SJCRH30 (cell line): Measurements from ENCODE around the gene CDYL2. TPM values are rescaled to one million over a fixed set of nuclear protein-coding genes. Genes with fewer than 3 reads are reported as not detected.

Experiments
- DNase-seq, 2 experiments: peaks; one replicate each; pipeline ENCODE4 v3.0.0-alpha.2; 2015 to 2020
- H3K27ac ChIP-seq: fragments of 250-450 bp; sonication (Bioruptor Pico); 2 replicates; pipeline ENCODE4 v1.5.1; 2020; ENCODE audit warnings: mild to moderate bottlenecking, moderate library complexity
- H3K27me3 ChIP-seq: fragments of 250-450 bp; sonication (Bioruptor Pico); 2 replicates; pipeline ENCODE4 v1.5.1; 2020; ENCODE audit warnings: mild to moderate bottlenecking, moderate library complexity
- H3K36me3 ChIP-seq: fragments of 250-450 bp; sonication (Bioruptor Pico); 2 replicates; pipeline ENCODE4 v1.5.1; 2020; ENCODE audit warnings: mild to moderate bottlenecking, moderate library complexity
- H3K4me1 ChIP-seq: fragments of 250-450 bp; sonication (Bioruptor Pico); 2 replicates; pipeline ENCODE4 v1.5.1; 2020; ENCODE audit warnings: mild to moderate bottlenecking, moderate library complexity
- H3K4me3 ChIP-seq: fragments of 250-450 bp; sonication (Bioruptor Pico); 2 replicates; pipeline ENCODE4 v1.5.1; 2020; ENCODE audit warnings: mild to moderate bottlenecking, moderate library complexity
- H3K9me3 ChIP-seq: fragments of 250-450 bp; sonication (Bioruptor Pico); replicated peaks from 2 replicates; pipeline ENCODE4 v1.5.1; 2020; ENCODE audit warnings: mild to moderate bottlenecking, moderate library complexity
- total RNA-seq: library from RNA; depleted of rRNA; stranded (reverse); fragments of >200 nt; shearing (Covaris generic); gene quantifications from 2 replicates; pipeline ENCODE4 v1.2.3, GENCODE V29; 2014; rRNA removed

The CDYL2 gene
- total RNA-seq, 1 experiment from 2014 or later: 0.14 TPM

- H3K4me1 ChIP-seq: no peaks in the 10 kb centered on the region
Observed at GRCh38 chr16:80552277-80552676, 252.1 kb downstream of the CDYL2 start.

More at GRCh38 chr16:80552277-80552676, 252.1 kb downstream of the CDYL2 start:
- H3K4me3 ChIP-seq: no peak overlapping the region
- no peaks in the 10 kb centered on the region for H3K27me3 ChIP-seq
- no peak overlapping the region for H3K27ac ChIP-seq
- no peaks in the 10 kb centered on the region for H3K9me3 ChIP-seq
- DNase-seq: no peak
- no peaks in the 10 kb centered on the region for H3K36me3 ChIP-seq

Other genes with a start within 250 kb of the CDYL2 start
- gene CMC2, start 202.3 kb upstream of the CDYL2 start, total RNA-seq: 79.0 and 85.1 TPM in 2 replicates
- 77.4 and 88.0 TPM in 2 replicates for gene CENPN, start 202.6 kb upstream of the CDYL2 start, total RNA-seq
- 24.2 and 24.3 TPM in 2 replicates for gene ATMIN, start 231.2 kb upstream of the CDYL2 start, total RNA-seq